GM10248 (cell line): ENCODE results near the gene ANAPC1.

Source experiments
- CTCF ChIA-PET: fragments of 300-600 bp; sonication (Branson Sonifier 250); formaldehyde crosslinking; extraction: SDS; loops from one replicate; lab custom pipeline; 2021; ENCODE audit warnings: antibody characterized with exemption; lab: Yijun Ruan, JAX
- POLR2A ChIA-PET: fragments of 350-650 bp; sonication (Branson Sonifier 250); formaldehyde crosslinking; extraction: SDS; loops from one replicate; lab custom pipeline; 2020; ENCODE audit warnings: antibody characterized with exemption; lab: Yijun Ruan, JAX
- DNase-seq: peaks from one replicate; pipeline ENCODE4 v3.0.0; 2012; ENCODE audit errors: extremely low spot score
- CTCF ChIP-seq: IDR thresholded peaks from 2 replicates; pipeline ENCODE4 v1.5.1; 2012; ENCODE audit warnings: mild to moderate bottlenecking, low read depth; ENCODE audit errors: extremely low read depth, missing control alignments, control extremely low read depth

ANAPC1 gene

GRCh38 chr2:111883661-111884591, at the start of gene ANAPC1:
ANAPC1 (minus strand) TSS chr2:111884193; CDS start chr2:111880825, 3,368 bp downstream.
- ChIA-PET POLR2A (interaction anchor here (0.7 kb wide), 2 partner anchors 58 to 584 kb away, joined by 5 read pairs; no protein-coding TSS in a partner anchor), CTCF (interaction anchor here (0.8 to 1.1 kb wide), 2 partner anchors 11 to 19 kb away, joined by 3 to 4 read pairs; no protein-coding TSS in a partner anchor)
- DNase-seq: peak; percentile 89
- no peak for TF ChIP-seq CTCF

- ChIA-PET POLR2A (no interaction called here), CTCF (no interaction called here)
- DNase-seq: no peak
- TF ChIP-seq CTCF: no peak
These were observed 48.9 kb upstream of the ANAPC1 start for GRCh38 chr2:111932841-111933291.

- ChIA-PET POLR2A (no interaction called here), CTCF (interaction anchor here (0.9 to 1.1 kb wide), 2 partner anchors 9 to 21 kb away, joined by 3 read pairs; no protein-coding TSS in a partner anchor)
- no peak for TF ChIP-seq CTCF
- no peak for DNase-seq
These were observed 46.9 kb upstream of the ANAPC1 start for GRCh38 chr2:111930875-111931274.

GRCh38 chr2:111930409-111930808, 46.4 kb upstream of the ANAPC1 start:
- TF ChIP-seq CTCF: no peak
- ChIA-PET POLR2A (no interaction called here), CTCF (interaction anchor here (1.1 kb wide), 1 partner anchor 9 kb away, joined by 3 read pairs; no protein-coding TSS in a partner anchor)
- no peak for DNase-seq

GRCh38 chr2:111927723-111928122, 43.7 kb upstream of the ANAPC1 start:
- no peak for DNase-seq
- ChIA-PET CTCF (interaction anchor here (1.0 to 1.1 kb wide), 3 partner anchors 9 to 32 kb away, joined by 3 to 4 read pairs (median 3); no protein-coding TSS in a partner anchor), POLR2A (no interaction called here)
- no peak for TF ChIP-seq CTCF

- POLR2A ChIA-PET: no interaction called here
- no peak for DNase-seq
- no peak for TF ChIP-seq CTCF
- CTCF ChIA-PET: interaction anchor here (1.3 kb wide), 1 partner anchor 14 kb away, joined by 5 read pairs; no protein-coding TSS in a partner anchor
These were observed 40.7 kb upstream of the ANAPC1 start for GRCh38 chr2:111924617-111925107.
